IMR-90 (cell line): Measurements from ENCODE around the gene PPL. TPM values are rescaled to one million over a fixed set of nuclear protein-coding genes. Genes with fewer than 3 reads are reported as not detected.

Experiments
- ATAC-seq: fragments of 200-7000 bp; cut with Tn5 transposase; 2 replicates; pipeline ENCODE4 v1.9.1; 2020; ENCODE audit warnings: low read depth, mild to moderate bottlenecking, moderate library complexity
- BruUV-seq: library from RNA; stranded (reverse); fragments of 400-500 nt; replicated peaks from 2 replicates; lab custom pipeline; 2021; lab: Mats Ljungman, UMichigan
- CTCF ChIA-PET: fragments of 300-600 bp; formaldehyde crosslinking; extraction: SDS; loops from one replicate; lab custom pipeline; 2021; ENCODE audit warnings: antibody characterized with exemption; lab: Yijun Ruan, JAX
- POLR2A ChIA-PET: fragments of 300-600 bp; sonication (Branson Sonifier 250); formaldehyde crosslinking; loops from one replicate; lab custom pipeline; 2022; ENCODE audit warnings: antibody characterized with exemption; ENCODE audit not compliant: unreplicated experiment; lab: Charles Lee
- DNase-seq: peaks from one replicate; pipeline ENCODE4 v3.0.0; 2013
- H2AFZ ChIP-seq: replicated peaks from 2 replicates; pipeline ENCODE3; 2013; ENCODE audit warnings: low read length, mild to moderate bottlenecking; ENCODE audit not compliant: poor library complexity
- H2AK5ac ChIP-seq: 2 replicates; pipeline ENCODE4 v1.6.1; 2013; ENCODE audit warnings: low read depth, low read length, inconsistent platforms
- H2AK9ac ChIP-seq: replicated peaks from 2 replicates; pipeline ENCODE3; 2013; ENCODE audit warnings: mild to moderate bottlenecking, low read depth, low read length, moderate library complexity; ENCODE audit not compliant: poor library complexity
- H2BK120ac ChIP-seq: 2 replicates; pipeline ENCODE4 v1.6.1; 2013; ENCODE audit warnings: low read depth, low read length, inconsistent platforms
- H2BK15ac ChIP-seq: 3 replicates; pipeline ENCODE4 v1.6.1; 2013; ENCODE audit warnings: low read depth, low read length, inconsistent platforms
- H2BK20ac ChIP-seq: 2 replicates; pipeline ENCODE4 v1.6.1; 2013; ENCODE audit warnings: low read depth, mild to moderate bottlenecking, inconsistent platforms, low read length, moderate library complexity
- H2BK5ac ChIP-seq: 2 replicates; pipeline ENCODE4 v1.6.1; 2013; ENCODE audit warnings: mild to moderate bottlenecking, low read depth, low read length, inconsistent platforms; ENCODE audit not compliant: poor library complexity, severe bottlenecking
- H3K14ac ChIP-seq: replicated peaks from 2 replicates; pipeline ENCODE4 v1.6.1; 2013; ENCODE audit warnings: low read depth, low read length, inconsistent platforms
- H3K18ac ChIP-seq: 2 replicates; pipeline ENCODE4 v1.6.1; 2013; ENCODE audit warnings: low read depth, low read length, control low read depth
- H3K23ac ChIP-seq: 2 replicates; pipeline ENCODE4 v1.6.1; 2013; ENCODE audit warnings: low read depth, low read length, inconsistent platforms
- H3K27ac ChIP-seq: 2 replicates; pipeline ENCODE4 v1.5.1; 2013; ENCODE audit warnings: mild to moderate bottlenecking, control low read depth, low read length; ENCODE audit not compliant: insufficient read depth
- H3K27me3 ChIP-seq: 2 replicates; pipeline ENCODE4 v1.6.1; 2013; ENCODE audit warnings: low read length; ENCODE audit not compliant: control insufficient read depth, insufficient read depth
- H3K36me3 ChIP-seq: 2 replicates; pipeline ENCODE4 v1.6.1; 2013; ENCODE audit warnings: low read length, mixed read lengths; ENCODE audit not compliant: control insufficient read depth, insufficient read depth
- H3K4ac ChIP-seq: 2 replicates; pipeline ENCODE4 v1.6.1; 2013; ENCODE audit warnings: low read depth, low read length, inconsistent platforms
- H3K4me1 ChIP-seq: 2 replicates; pipeline ENCODE4 v1.6.1; 2013; ENCODE audit warnings: low read length, mixed read lengths; ENCODE audit not compliant: control insufficient read depth, insufficient read depth
- H3K4me2 ChIP-seq: 2 replicates; pipeline ENCODE4 v1.6.1; 2013; ENCODE audit warnings: low read depth, mild to moderate bottlenecking, control low read depth, low read length, moderate library complexity
- H3K4me3 ChIP-seq: 2 replicates; pipeline ENCODE4 v1.5.1; 2013; ENCODE audit warnings: low read depth, mild to moderate bottlenecking, control low read depth, low read length, moderate library complexity; ENCODE audit not compliant: insufficient read depth
- H3K56ac ChIP-seq: 2 replicates; pipeline ENCODE4 v1.6.1; 2013; ENCODE audit warnings: low read length, inconsistent platforms; ENCODE audit not compliant: insufficient read depth; ENCODE audit errors: extremely low read depth
- H3K79me1 ChIP-seq, 2 experiments: 2 replicates each; pipeline ENCODE4 v1.6.1; 2013; ENCODE audit warnings: low read length in 2 of 2, inconsistent platforms in 1 of 2, low read depth in 1 of 2
- H3K9ac ChIP-seq: 2 replicates; pipeline ENCODE4 v1.6.1; 2013; ENCODE audit warnings: low read depth, low read length, control low read depth
- H3K9me1 ChIP-seq: 2 replicates; pipeline ENCODE4 v1.6.1; 2013; ENCODE audit warnings: low read length, inconsistent platforms; ENCODE audit not compliant: insufficient read depth
- H3K9me3 ChIP-seq: 2 replicates; pipeline ENCODE4 v1.6.1; 2013; ENCODE audit warnings: low read length; ENCODE audit not compliant: control insufficient read depth, insufficient read depth
- H4K20me1 ChIP-seq: 2 replicates; pipeline ENCODE4 v1.6.1; 2013; ENCODE audit warnings: low read length, inconsistent platforms; ENCODE audit not compliant: insufficient read depth
- H4K5ac ChIP-seq: 2 replicates; pipeline ENCODE4 v1.6.1; 2013; ENCODE audit warnings: mild to moderate bottlenecking, low read depth, low read length, control low read depth
- H4K8ac ChIP-seq, 2 experiments: 2 replicates each; pipeline ENCODE4 v1.6.1; 2013; ENCODE audit warnings: low read depth in 2 of 2, low read length in 2 of 2, control low read depth in 1 of 2, inconsistent platforms in 1 of 2
- H4K91ac ChIP-seq: 2 replicates; pipeline ENCODE4 v1.6.1; 2013; ENCODE audit warnings: low read depth, low read length, inconsistent platforms; ENCODE audit not compliant: insufficient read depth
- BHLHE40 ChIP-seq: fragments of 150-350 bp; IDR thresholded peaks from 2 replicates; pipeline ENCODE4 v1.6.1; 2016; ENCODE audit warnings: mild to moderate bottlenecking, low read depth, low read length
- CEBPB ChIP-seq: IDR thresholded peaks from 2 replicates; pipeline ENCODE4 v1.6.1; 2012; ENCODE audit warnings: low read depth, low read length, improper control_type of control experiment
- CHD1 ChIP-seq: IDR thresholded peaks from 2 replicates; pipeline ENCODE4 v1.6.1; 2012; ENCODE audit warnings: low read depth, low read length, improper control_type of control experiment
- FOS ChIP-seq: fragments of 150-350 bp; IDR thresholded peaks from 2 replicates; pipeline ENCODE4 v1.6.1; 2016; ENCODE audit warnings: low read depth, low read length
- MAFK ChIP-seq: IDR thresholded peaks from 2 replicates; pipeline ENCODE4 v1.6.1; 2012; ENCODE audit warnings: low read depth, low read length, improper control_type of control experiment
- MAZ ChIP-seq: IDR thresholded peaks from 2 replicates; pipeline ENCODE4 v1.6.1; 2012; ENCODE audit warnings: low read depth, mild to moderate bottlenecking, low read length, improper control_type of control experiment, moderate library complexity, borderline replicate concordance
- MXI1 ChIP-seq: IDR thresholded peaks from 2 replicates; pipeline ENCODE4 v1.6.1; 2012; ENCODE audit warnings: low read depth, mild to moderate bottlenecking, low read length, moderate library complexity, borderline replicate concordance
- NFE2L2 ChIP-seq: fragments of 150-350 bp; IDR thresholded peaks from 2 replicates; pipeline ENCODE4 v1.6.1; 2016; ENCODE audit warnings: low read depth, mild to moderate bottlenecking, low read length
- POLR2A ChIP-seq: IDR thresholded peaks from 2 replicates; pipeline ENCODE4 v1.6.1; 2012; ENCODE audit warnings: mild to moderate bottlenecking, low read depth, low read length
- RAD21 ChIP-seq: IDR thresholded peaks from 2 replicates; pipeline ENCODE4 v1.6.1; 2012; ENCODE audit warnings: low read length, improper control_type of control experiment
- RCOR1 ChIP-seq: IDR thresholded peaks from 2 replicates; pipeline ENCODE4 v1.6.1; 2012; ENCODE audit warnings: mild to moderate bottlenecking, low read length, improper control_type of control experiment; ENCODE audit not compliant: insufficient replicate concordance
- RFX5 ChIP-seq: IDR thresholded peaks from 2 replicates; pipeline ENCODE4 v1.8.0; 2012; ENCODE audit warnings: low read depth, mild to moderate bottlenecking, low read length, moderate library complexity
- SMC3 ChIP-seq: fragments of 150-350 bp; IDR thresholded peaks from 2 replicates; pipeline ENCODE4 v1.6.1; 2016; ENCODE audit warnings: low read depth, mild to moderate bottlenecking, antibody characterized with exemption, low read length, moderate library complexity
- WGBS, 2 experiments: methylation state at CpG; one replicate each; pipeline versions ENCODE4 v1.1.5 to v1.1.7; 2013; ENCODE audit warnings: missing lambda C conversion rate in 2 of 2; ENCODE audit not compliant: insufficient read length in 1 of 2; ENCODE audit errors: extremely low coverage in 2 of 2; 5-methylcytosine and 5-hydroxymethylcytosine counted together
- dilution Hi-C: fragments of 300-500 bp; cut with HindIII; formaldehyde crosslinking; loops from one replicate; pipeline ENCODE4 v1.14.3; 2018; ENCODE audit warnings: low sequenced_read_pairs; ENCODE audit not compliant: unreplicated experiment
- in situ Hi-C: fragments of 300-500 bp; cut with MboI; formaldehyde crosslinking; loops from 3 replicates; pipeline ENCODE4 v1.14.3; 2019; ENCODE audit warnings: low sequenced_read_pairs, inconsistent platforms, mixed read lengths
- intact Hi-C: fragments of 100-400 bp; cut with micrococcal nuclease; formaldehyde crosslinking; loops from 2 replicates; pipeline ENCODE4 v1.10.0; 2022
- polyA plus RNA-seq, 3 experiments: library from polyadenylated mRNA; depleted of rRNA; stranded (reverse); fragments of >200 nt; gene quantifications; 2 replicates each; pipeline ENCODE4 v1.2.3, GENCODE V29; 2012; ENCODE audit warnings: low replicate concordance in 1 of 3
- total RNA-seq: library from RNA; depleted of rRNA; stranded (reverse); fragments of >200 nt; gene quantifications from 2 replicates; pipeline ENCODE4 v1.2.3, GENCODE V29; 2012
- TF ChIP-seq, protein P1 (sequence below): fragments of 150-350 bp; IDR thresholded peaks from 2 replicates; pipeline ENCODE4 v1.6.1; 2016; ENCODE audit warnings: low read depth, mild to moderate bottlenecking, low read length, moderate library complexity, borderline replicate concordance
- TF ChIP-seq, protein P2 (sequence below): fragments of 150-350 bp; IDR thresholded peaks from 2 replicates; pipeline ENCODE4 v1.6.1; 2017; ENCODE audit warnings: mild to moderate bottlenecking, antibody characterized with exemption, low read length, low read depth
- TF ChIP-seq, protein P3 (sequence below): conservative IDR thresholded peaks from 2 replicates; pipeline ENCODE4 v1.5.1; 2012; ENCODE audit warnings: mild to moderate bottlenecking, low read depth, low read length, improper control_type of control experiment

The PPL gene
- total and polyA plus RNA-seq, 2 of the 4 experiments (the other 2 are of a cell fraction), result 0.34 to 0.36 TPM

DNA sequence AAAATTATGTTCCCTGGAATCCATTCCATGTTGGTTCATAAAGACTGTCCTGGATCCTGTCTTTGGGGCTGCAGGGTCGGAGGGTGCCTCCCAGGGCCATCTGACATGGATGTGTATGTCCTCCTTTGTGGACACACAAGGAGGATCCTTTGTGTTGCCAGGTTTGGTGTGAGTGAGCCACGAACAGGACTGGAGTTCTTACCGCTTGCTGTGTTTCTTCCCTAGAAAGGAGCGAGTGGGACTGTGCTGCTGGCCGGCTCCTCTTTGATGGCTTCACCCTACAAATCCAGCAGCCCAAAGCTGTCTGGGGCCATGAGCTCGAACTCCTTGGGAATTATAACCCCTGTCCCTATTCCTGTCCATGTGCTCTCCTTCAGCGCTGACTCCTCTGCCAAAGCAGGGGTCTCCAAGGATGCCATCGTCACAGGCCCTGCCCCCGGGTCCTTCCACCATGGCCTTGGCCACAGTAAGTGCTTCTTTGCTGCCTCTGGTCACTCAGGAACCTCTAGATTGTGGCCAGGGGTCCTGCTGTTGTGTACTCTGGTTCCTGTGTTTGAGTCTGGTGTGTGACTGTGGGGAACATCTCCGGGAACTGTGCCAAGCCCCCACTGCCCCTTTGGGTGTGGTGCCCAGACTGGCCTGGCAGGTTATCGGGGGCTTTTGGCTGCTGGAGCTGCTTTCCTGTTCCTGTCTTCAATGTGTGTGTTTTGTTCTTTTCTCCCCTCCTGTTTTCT is 60.1 kb downstream of the PPL start:
- H3K4me1 ChIP-seq, result peaks cover 1% of the 10 kb centered on the region
- no peak overlapping the region for H2BK20ac ChIP-seq
- H3K9ac ChIP-seq, result no peak overlapping the region
- dilution Hi-C loops (no loop called here), in situ Hi-C loops (no loop called here), intact Hi-C loops (no loop called here)
- BruUV-seq, result no TSS peak
- H2BK5ac ChIP-seq, result no peak overlapping the region
- H2AK5ac ChIP-seq, result no peak overlapping the region
- peaks cover 6% of the 10 kb centered on the region; the same call in 1 of the 2 replicates for H4K20me1 ChIP-seq
- no peak overlapping the region for H3K18ac ChIP-seq
- no peak overlapping the region for H2BK120ac ChIP-seq
- no peak overlapping the region for H3K14ac ChIP-seq
- H4K5ac ChIP-seq, result no peak overlapping the region
- no peak overlapping the region for H3K4ac ChIP-seq
- no peak overlapping the region for H4K91ac ChIP-seq
- no peak overlapping the region for H3K4me3 ChIP-seq
- no peak overlapping the region for H2AFZ ChIP-seq
- H4K8ac ChIP-seq, result no peak overlapping the region
- no peak overlapping the region for H3K56ac ChIP-seq
- H2BK15ac ChIP-seq, result no peak overlapping the region
- ChIA-PET CTCF (no interaction called here), POLR2A (no interaction called here)
- peaks cover 12 to 26% of the 10 kb centered on the region in 2 experiments for H3K79me1 ChIP-seq
- H3K27ac ChIP-seq, result no peak overlapping the region
- 93% methylated on average over 7 of the region's 11 CpGs; no CpG with 5 or more reads in 1 of the 2 experiments for WGBS, 2 experiments
- no peaks in the 10 kb centered on the region for H3K27me3 ChIP-seq
- peaks cover 4% of the 10 kb centered on the region for H3K9me1 ChIP-seq
- no peak overlapping the region for H3K4me2 ChIP-seq
- DNase-seq, result no peak
- no peak overlapping the region for H2AK9ac ChIP-seq
- TF ChIP-seq SMC3 (no peak), RCOR1 (no peak), CHD1 (no peak), MAZ (no peak), RFX5 (no peak), FOS (no peak), BHLHE40 (no peak), NFE2L2 (no peak), MAFK (no peak), RAD21 (no peak), CEBPB (no peak), POLR2A (no peak), MXI1 (no peak)
- TF ChIP-seq, protein P1, sequence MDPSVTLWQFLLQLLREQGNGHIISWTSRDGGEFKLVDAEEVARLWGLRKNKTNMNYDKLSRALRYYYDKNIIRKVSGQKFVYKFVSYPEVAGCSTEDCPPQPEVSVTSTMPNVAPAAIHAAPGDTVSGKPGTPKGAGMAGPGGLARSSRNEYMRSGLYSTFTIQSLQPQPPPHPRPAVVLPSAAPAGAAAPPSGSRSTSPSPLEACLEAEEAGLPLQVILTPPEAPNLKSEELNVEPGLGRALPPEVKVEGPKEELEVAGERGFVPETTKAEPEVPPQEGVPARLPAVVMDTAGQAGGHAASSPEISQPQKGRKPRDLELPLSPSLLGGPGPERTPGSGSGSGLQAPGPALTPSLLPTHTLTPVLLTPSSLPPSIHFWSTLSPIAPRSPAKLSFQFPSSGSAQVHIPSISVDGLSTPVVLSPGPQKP, result no peak
- TF ChIP-seq, protein P2, sequence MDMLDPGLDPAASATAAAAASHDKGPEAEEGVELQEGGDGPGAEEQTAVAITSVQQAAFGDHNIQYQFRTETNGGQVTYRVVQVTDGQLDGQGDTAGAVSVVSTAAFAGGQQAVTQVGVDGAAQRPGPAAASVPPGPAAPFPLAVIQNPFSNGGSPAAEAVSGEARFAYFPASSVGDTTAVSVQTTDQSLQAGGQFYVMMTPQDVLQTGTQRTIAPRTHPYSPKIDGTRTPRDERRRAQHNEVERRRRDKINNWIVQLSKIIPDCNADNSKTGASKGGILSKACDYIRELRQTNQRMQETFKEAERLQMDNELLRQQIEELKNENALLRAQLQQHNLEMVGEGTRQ, result no peak
- TF ChIP-seq, protein P3, sequence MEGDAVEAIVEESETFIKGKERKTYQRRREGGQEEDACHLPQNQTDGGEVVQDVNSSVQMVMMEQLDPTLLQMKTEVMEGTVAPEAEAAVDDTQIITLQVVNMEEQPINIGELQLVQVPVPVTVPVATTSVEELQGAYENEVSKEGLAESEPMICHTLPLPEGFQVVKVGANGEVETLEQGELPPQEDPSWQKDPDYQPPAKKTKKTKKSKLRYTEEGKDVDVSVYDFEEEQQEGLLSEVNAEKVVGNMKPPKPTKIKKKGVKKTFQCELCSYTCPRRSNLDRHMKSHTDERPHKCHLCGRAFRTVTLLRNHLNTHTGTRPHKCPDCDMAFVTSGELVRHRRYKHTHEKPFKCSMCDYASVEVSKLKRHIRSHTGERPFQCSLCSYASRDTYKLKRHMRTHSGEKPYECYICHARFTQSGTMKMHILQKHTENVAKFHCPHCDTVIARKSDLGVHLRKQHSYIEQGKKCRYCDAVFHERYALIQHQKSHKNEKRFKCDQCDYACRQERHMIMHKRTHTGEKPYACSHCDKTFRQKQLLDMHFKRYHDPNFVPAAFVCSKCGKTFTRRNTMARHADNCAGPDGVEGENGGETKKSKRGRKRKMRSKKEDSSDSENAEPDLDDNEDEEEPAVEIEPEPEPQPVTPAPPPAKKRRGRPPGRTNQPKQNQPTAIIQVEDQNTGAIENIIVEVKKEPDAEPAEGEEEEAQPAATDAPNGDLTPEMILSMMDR, result no peak
- peaks cover 78% of the 10 kb centered on the region for H3K36me3 ChIP-seq
- H3K23ac ChIP-seq, result no peak overlapping the region
- ATAC-seq, result no peak
- H3K9me3 ChIP-seq, result no peaks in the 10 kb centered on the region
